Uterus (tissue), 2 donors: ENCODE measurements around the gene RAPGEF5.

Experiments used
- CTCF ChIP-seq, 4 experiments: fragments of 200-600 bp in 2 of 4; fragments of 450-650 bp in 2 of 4; sonication (generic) in 2 of 4; IDR thresholded peaks; one replicate each; pipeline ENCODE4 v1.5.1; 2016 to 2019; ENCODE audit warnings: antibody characterized with exemption in 4 of 4, mild to moderate bottlenecking in 2 of 4, moderate library complexity in 1 of 4
- POLR2A ChIP-seq, 2 donors: fragments of 450-650 bp; IDR thresholded peaks; one replicate each; pipeline ENCODE4 v1.6.1; 2016; ENCODE audit warnings: antibody characterized with exemption in 2 of 2, mild to moderate bottlenecking in 1 of 2, moderate library complexity in 1 of 2

GRCh38 chr7:22333680-22334141 lies 23.2 kb downstream of the RAPGEF5 start:
- TF ChIP-seq POLR2A (IDR thresholded peaks at IDR 0.05): no peak
- TF ChIP-seq CTCF (IDR thresholded peaks at IDR 0.05): no peak
